GM12891 (cell line): ENCODE data around the gene CDKN2AIP.

ENCODE experiments used
- POLR2A ChIP-seq: IDR thresholded peaks from 2 replicates; pipeline ENCODE4 v1.6.1; 2011; ENCODE audit warnings: low read depth, low read length, control low read depth
- POLR2AphosphoS5 ChIP-seq: IDR thresholded peaks from 2 replicates; pipeline ENCODE4 v1.6.1; 2011; ENCODE audit warnings: low read depth, low read length, control low read depth
- POU2F2 ChIP-seq: IDR thresholded peaks from 2 replicates; pipeline ENCODE4 v1.6.1; 2011; ENCODE audit warnings: low read depth, mild to moderate bottlenecking, control low read depth, low read length, moderate library complexity
- SPI1 ChIP-seq: IDR thresholded peaks from 2 replicates; pipeline ENCODE4 v1.6.1; 2011; ENCODE audit warnings: low read depth, low read length, control low read depth
- TAF1 ChIP-seq: IDR thresholded peaks from 2 replicates; pipeline ENCODE4 v1.6.1; 2011; ENCODE audit warnings: low read depth, low read length, control low read depth

- no peak for TF ChIP-seq POLR2A
- TF ChIP-seq POLR2AphosphoS5: no peak
- TF ChIP-seq POU2F2: no peak
- TF ChIP-seq TAF1: no peak
- no peak for TF ChIP-seq SPI1
These were observed 40.5 kb upstream of the CDKN2AIP start for GRCh38 chr4:183403961-183404360.
